Vagina (tissue), 2 donors: Measurements from ENCODE around the gene KCNE4.

ENCODE experiments used
- POLR2A ChIP-seq, 2 donors: fragments of 450-650 bp; IDR thresholded peaks; one replicate each; pipeline ENCODE4 v1.6.1; 2017; ENCODE audit warnings: antibody characterized with exemption in 2 of 2, mild to moderate bottlenecking in 2 of 2, moderate library complexity in 2 of 2
- TF ChIP-seq, protein P1 (sequence below), 3 experiments: fragments of 450-650 bp in 2 of 3; fragments of 200-600 bp in 1 of 3; sonication (generic) in 1 of 3; IDR thresholded peaks; one replicate each; pipeline ENCODE4 v1.5.1; 2017 to 2019; ENCODE audit warnings: antibody characterized with exemption in 3 of 3, mild to moderate bottlenecking in 2 of 3, moderate library complexity in 2 of 3

DNA sequence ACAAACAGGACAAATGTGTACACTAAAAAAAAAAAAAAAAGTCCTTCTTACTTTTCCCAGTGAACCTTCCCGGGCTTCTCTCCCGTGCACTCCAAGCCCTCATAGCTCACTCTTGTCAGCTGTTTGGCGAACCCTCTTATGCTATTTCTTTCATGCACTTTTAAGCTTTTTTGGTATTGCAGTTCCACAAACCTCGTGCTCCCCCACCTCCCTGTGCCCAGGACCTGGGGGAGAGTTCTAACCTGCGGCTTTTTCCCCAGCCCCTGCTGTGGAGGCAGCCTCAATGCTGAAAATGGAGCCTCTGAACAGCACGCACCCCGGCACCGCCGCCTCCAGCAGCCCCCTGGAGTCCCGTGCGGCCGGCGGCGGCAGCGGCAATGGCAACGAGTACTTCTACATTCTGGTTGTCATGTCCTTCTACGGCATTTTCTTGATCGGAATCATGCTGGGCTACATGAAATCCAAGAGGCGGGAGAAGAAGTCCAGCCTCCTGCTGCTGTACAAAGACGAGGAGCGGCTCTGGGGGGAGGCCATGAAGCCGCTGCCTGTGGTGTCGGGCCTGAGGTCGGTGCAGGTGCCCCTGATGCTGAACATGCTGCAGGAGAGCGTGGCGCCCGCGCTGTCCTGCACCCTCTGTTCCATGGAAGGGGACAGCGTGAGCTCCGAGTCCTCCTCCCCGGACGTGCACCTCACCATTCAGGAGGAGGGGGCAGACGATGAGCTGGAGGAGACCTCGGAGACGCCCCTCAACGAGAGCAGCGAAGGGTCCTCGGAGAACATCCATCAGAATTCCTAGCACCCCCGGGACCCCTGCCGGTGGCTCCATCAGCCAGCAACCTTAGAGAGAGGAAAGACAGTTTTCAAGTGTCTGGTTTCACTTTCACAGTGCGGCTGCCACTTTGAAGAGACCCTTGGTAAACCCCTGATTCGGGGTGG, 826 bp downstream of the KCNE4 start:
- TF ChIP-seq, protein P1, sequence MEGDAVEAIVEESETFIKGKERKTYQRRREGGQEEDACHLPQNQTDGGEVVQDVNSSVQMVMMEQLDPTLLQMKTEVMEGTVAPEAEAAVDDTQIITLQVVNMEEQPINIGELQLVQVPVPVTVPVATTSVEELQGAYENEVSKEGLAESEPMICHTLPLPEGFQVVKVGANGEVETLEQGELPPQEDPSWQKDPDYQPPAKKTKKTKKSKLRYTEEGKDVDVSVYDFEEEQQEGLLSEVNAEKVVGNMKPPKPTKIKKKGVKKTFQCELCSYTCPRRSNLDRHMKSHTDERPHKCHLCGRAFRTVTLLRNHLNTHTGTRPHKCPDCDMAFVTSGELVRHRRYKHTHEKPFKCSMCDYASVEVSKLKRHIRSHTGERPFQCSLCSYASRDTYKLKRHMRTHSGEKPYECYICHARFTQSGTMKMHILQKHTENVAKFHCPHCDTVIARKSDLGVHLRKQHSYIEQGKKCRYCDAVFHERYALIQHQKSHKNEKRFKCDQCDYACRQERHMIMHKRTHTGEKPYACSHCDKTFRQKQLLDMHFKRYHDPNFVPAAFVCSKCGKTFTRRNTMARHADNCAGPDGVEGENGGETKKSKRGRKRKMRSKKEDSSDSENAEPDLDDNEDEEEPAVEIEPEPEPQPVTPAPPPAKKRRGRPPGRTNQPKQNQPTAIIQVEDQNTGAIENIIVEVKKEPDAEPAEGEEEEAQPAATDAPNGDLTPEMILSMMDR (IDR thresholded peaks at IDR 0.05): no peak
- TF ChIP-seq POLR2A (IDR thresholded peaks at IDR 0.05): no peak
